ENCODE results near the gene ENPP1.

- TF ChIP-seq POLR2AphosphoS5 (IDR thresholded peaks at IDR 0.05) (no peak), POLR2A (IDR thresholded peaks at IDR 0.05; ENCODE audit: low read depth) (no peak), CTCF (IDR thresholded peaks at IDR 0.05) (no peak), EP300 (IDR thresholded peaks at IDR 0.05) (no peak)
Observed at GRCh38 chr6:131795366-131795765, 12.5 kb upstream of the ENPP1 start.

Measured in esophagus muscularis mucosa (tissue), 4 donors.